Measurements from ENCODE around the gene MPZL1. TPM values are rescaled to one million over a fixed set of nuclear protein-coding genes. Genes with fewer than 3 reads are reported as not detected.

The MPZL1 gene
- total and polyA plus RNA-seq, 2 of the 13 experiments (the other 11 are each of a cell fraction or from before 2014, with no cell fraction given) = 38.0 to 68.7 TPM

GRCh38 chr1:167715157-167715999 is 6.4 kb upstream of the MPZL1 start (continued):
- no peak for TF ChIP-seq ZNF800 (CRISPR knock-in tag; IDR thresholded peaks at IDR 0.05)
- TF ChIP-seq YEATS4 (CRISPR knock-in tag; IDR thresholded peaks at IDR 0.05; ENCODE audit: borderline replicate concordance) = no peak
- TF ChIP-seq EZH2 (conservative IDR thresholded peaks at IDR 0.05; ENCODE audit: low read depth, low read length) = no peak
- TF ChIP-seq ZBTB46 (CRISPR knock-in tag; IDR thresholded peaks at IDR 0.05; ENCODE audit: borderline replicate concordance) = no peak
- TF ChIP-seq ZNF674 (CRISPR knock-in tag; IDR thresholded peaks at IDR 0.05; ENCODE audit: low read depth) = no peak
- 0 out of 2 replicates have a peak, but pooled peaks have one; percentile 5 for TF ChIP-seq CBFB (CRISPR knock-in tag; IDR thresholded peaks at IDR 0.05)
- no peak for TF ChIP-seq FOXA1 (IDR thresholded peaks at IDR 0.05)
- TF ChIP-seq FOXA1 (CRISPR knock-in tag; IDR thresholded peaks at IDR 0.05) = peak; percentile 36; the same call in 1 of the 2 replicates
- no peak for TF ChIP-seq ZIK1 (CRISPR knock-in tag; IDR thresholded peaks at IDR 0.05; ENCODE audit: borderline replicate concordance, low read depth)
- no peak for TF ChIP-seq NBN (conservative IDR thresholded peaks at IDR 0.05)
- 0 out of 2 replicates have a peak, but pooled peaks have one; percentile 28 for TF ChIP-seq ZNF121 (CRISPR knock-in tag; IDR thresholded peaks at IDR 0.05)
- TF ChIP-seq ZNF225 (CRISPR knock-in tag; IDR thresholded peaks at IDR 0.05) = no peak
- peak; percentile 60 for TF ChIP-seq ELF3 (CRISPR knock-in tag; IDR thresholded peaks at IDR 0.05)
- TF ChIP-seq NFKBIZ (CRISPR knock-in tag; IDR thresholded peaks at IDR 0.05) = peak; percentile 77
- no peak for TF ChIP-seq ZHX2 (IDR thresholded peaks at IDR 0.05; ENCODE audit: low read depth)
- no peak for TF ChIP-seq ZHX2 (CRISPR knock-in tag; IDR thresholded peaks at IDR 0.05; ENCODE audit: borderline replicate concordance)
- TF ChIP-seq SAP130 (CRISPR knock-in tag; IDR thresholded peaks at IDR 0.05; ENCODE audit: low read depth) = peak; percentile 73
- TF ChIP-seq ZBTB44 (CRISPR knock-in tag; IDR thresholded peaks at IDR 0.05) = no peak
